Adrenal gland (tissue), 5 donors: Measurements from ENCODE around the gene LMF2.

Experiments
- POLR2A ChIP-seq, 2 donors: fragments of 450-650 bp; IDR thresholded peaks; one replicate each; pipeline ENCODE4 v1.6.1; 2017; ENCODE audit warnings: antibody characterized with exemption in 2 of 2, mild to moderate bottlenecking in 2 of 2, moderate library complexity in 1 of 2
- TF ChIP-seq, protein P1 (sequence below), 6 experiments: fragments of 450-650 bp in 4 of 6; fragments of 200-600 bp in 2 of 6; sonication (generic) in 1 of 6; IDR thresholded peaks; 1 replicate in 5 of 6; 2 replicates in 1 of 6; pipeline versions ENCODE4 v1.5.1 to v1.8.0; 2016 to 2021; ENCODE audit warnings: antibody characterized with exemption in 6 of 6, mild to moderate bottlenecking in 2 of 6, moderate library complexity in 1 of 6
- donor health status: DM: no; HTN: no; CAD: no.

DNA sequence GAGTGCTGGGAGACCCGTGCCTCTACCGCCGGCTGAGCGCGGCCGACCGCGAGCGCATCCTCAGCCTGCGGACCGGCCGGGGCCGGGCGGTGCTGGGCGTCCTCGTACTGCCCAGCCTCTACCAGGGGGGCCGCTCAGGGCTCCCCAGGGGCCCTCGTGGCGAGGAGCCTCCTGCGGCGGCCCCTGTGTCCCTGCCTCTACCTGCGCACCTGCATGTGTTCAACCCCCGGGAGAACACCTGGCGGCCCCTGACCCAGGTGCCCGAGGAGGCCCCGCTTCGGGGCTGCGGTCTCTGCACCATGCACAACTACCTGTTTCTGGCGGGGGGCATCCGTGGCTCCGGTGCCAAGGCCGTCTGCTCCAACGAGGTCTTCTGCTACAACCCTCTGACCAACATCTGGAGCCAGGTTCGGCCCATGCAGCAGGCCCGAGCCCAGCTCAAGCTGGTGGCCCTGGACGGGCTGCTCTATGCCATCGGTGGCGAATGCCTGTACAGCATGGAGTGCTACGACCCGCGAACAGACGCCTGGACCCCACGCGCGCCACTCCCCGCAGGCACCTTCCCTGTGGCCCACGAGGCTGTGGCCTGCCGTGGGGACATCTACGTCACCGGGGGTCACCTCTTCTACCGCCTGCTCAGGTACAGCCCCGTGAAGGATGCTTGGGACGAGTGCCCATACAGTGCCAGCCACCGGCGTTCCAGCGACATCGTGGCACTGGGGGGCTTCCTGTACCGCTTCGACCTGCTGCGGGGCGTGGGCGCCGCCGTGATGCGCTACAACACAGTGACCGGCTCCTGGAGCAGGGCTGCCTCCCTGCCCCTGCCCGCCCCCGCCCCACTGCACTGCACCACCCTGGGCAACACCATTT, 41.7 kb upstream of the LMF2 start:
- TF ChIP-seq, protein P1, sequence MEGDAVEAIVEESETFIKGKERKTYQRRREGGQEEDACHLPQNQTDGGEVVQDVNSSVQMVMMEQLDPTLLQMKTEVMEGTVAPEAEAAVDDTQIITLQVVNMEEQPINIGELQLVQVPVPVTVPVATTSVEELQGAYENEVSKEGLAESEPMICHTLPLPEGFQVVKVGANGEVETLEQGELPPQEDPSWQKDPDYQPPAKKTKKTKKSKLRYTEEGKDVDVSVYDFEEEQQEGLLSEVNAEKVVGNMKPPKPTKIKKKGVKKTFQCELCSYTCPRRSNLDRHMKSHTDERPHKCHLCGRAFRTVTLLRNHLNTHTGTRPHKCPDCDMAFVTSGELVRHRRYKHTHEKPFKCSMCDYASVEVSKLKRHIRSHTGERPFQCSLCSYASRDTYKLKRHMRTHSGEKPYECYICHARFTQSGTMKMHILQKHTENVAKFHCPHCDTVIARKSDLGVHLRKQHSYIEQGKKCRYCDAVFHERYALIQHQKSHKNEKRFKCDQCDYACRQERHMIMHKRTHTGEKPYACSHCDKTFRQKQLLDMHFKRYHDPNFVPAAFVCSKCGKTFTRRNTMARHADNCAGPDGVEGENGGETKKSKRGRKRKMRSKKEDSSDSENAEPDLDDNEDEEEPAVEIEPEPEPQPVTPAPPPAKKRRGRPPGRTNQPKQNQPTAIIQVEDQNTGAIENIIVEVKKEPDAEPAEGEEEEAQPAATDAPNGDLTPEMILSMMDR (IDR thresholded peaks at IDR 0.05), result no peak
- no peak for TF ChIP-seq POLR2A (IDR thresholded peaks at IDR 0.05)
